Measurements from ENCODE around the gene ZNF274. TPM values are rescaled to one million over a fixed set of nuclear protein-coding genes. Genes with fewer than 3 reads are reported as not detected.

The ZNF274 gene
- total RNA-seq, 1 donor from 2014 or later, result 26.1 TPM

GRCh38 chr19:58196901-58197616, 14.2 kb downstream of the ZNF274 start:
- Mint-ChIP-seq H3K27ac (peak overlapping the region; percentile 76), H3K36me3 (ENCODE audit: insufficient read depth) (peaks cover 87% of the 10 kb centered on the region), H3K4me3 (ENCODE audit: low read depth) (no peak overlapping the region), H3K9me3 (ENCODE audit: low read depth) (peaks cover 68% of the 10 kb centered on the region), H3K27me3 (no peaks in the 10 kb centered on the region), H3K4me1 (ENCODE audit: low read depth) (no peaks in the 10 kb centered on the region)
- DNase-seq (ENCODE audit: low spot score, unreplicated experiment), result no peak
- TF ChIP-seq CTCF (IDR thresholded peaks at IDR 0.05; ENCODE audit: unreplicated experiment), result no peak

GRCh38 chr19:58203814-58204475, 21.1 kb downstream of the ZNF274 start:
- DNase-seq (ENCODE audit: low spot score, unreplicated experiment), result no peak
- H3K4me3 Mint-ChIP-seq (ENCODE audit: low read depth), result no peak overlapping the region
- H3K27me3 Mint-ChIP-seq, result no peaks in the 10 kb centered on the region
- H3K27ac Mint-ChIP-seq, result no peak overlapping the region
- no peaks in the 10 kb centered on the region for H3K4me1 Mint-ChIP-seq (ENCODE audit: low read depth)
- peaks cover 89% of the 10 kb centered on the region for H3K36me3 Mint-ChIP-seq (ENCODE audit: insufficient read depth)
- TF ChIP-seq CTCF (IDR thresholded peaks at IDR 0.05; ENCODE audit: unreplicated experiment), result no peak
- H3K9me3 Mint-ChIP-seq (ENCODE audit: low read depth), result peaks cover 69% of the 10 kb centered on the region

GRCh38 chr19:58204566-58204965, 21.7 kb downstream of the ZNF274 start:
- peaks cover 74% of the 10 kb centered on the region for H3K9me3 Mint-ChIP-seq (ENCODE audit: low read depth)
- peaks cover 89% of the 10 kb centered on the region for H3K36me3 Mint-ChIP-seq (ENCODE audit: insufficient read depth)
- no peak for TF ChIP-seq CTCF (IDR thresholded peaks at IDR 0.05; ENCODE audit: unreplicated experiment)
- no peak overlapping the region for H3K27ac Mint-ChIP-seq
- H3K27me3 Mint-ChIP-seq, result no peaks in the 10 kb centered on the region
- H3K4me1 Mint-ChIP-seq (ENCODE audit: low read depth), result no peaks in the 10 kb centered on the region
- DNase-seq (ENCODE audit: low spot score, unreplicated experiment), result no peak
- H3K4me3 Mint-ChIP-seq (ENCODE audit: low read depth), result no peak overlapping the region

GRCh38 chr19:58209577-58209976, 26.7 kb downstream of the ZNF274 start:
- H3K4me3 Mint-ChIP-seq (ENCODE audit: low read depth), result no peak overlapping the region
- peaks cover 80% of the 10 kb centered on the region for H3K9me3 Mint-ChIP-seq (ENCODE audit: low read depth)
- no peak for DNase-seq (ENCODE audit: low spot score, unreplicated experiment)
- no peak for TF ChIP-seq CTCF (IDR thresholded peaks at IDR 0.05; ENCODE audit: unreplicated experiment)
- no peak overlapping the region for H3K27ac Mint-ChIP-seq
- no peaks in the 10 kb centered on the region for H3K4me1 Mint-ChIP-seq (ENCODE audit: low read depth)
- H3K27me3 Mint-ChIP-seq, result no peaks in the 10 kb centered on the region
- peaks cover 97% of the 10 kb centered on the region for H3K36me3 Mint-ChIP-seq (ENCODE audit: insufficient read depth)

- Mint-ChIP-seq H3K36me3 (ENCODE audit: insufficient read depth) (peaks cover 79% of the 10 kb centered on the region), H3K4me1 (ENCODE audit: low read depth) (no peaks in the 10 kb centered on the region), H3K9me3 (ENCODE audit: low read depth) (peaks cover 64% of the 10 kb centered on the region), H3K4me3 (ENCODE audit: low read depth) (no peak overlapping the region), H3K27me3 (no peaks in the 10 kb centered on the region), H3K27ac (no peak overlapping the region)
- no peak for DNase-seq (ENCODE audit: low spot score, unreplicated experiment)
- TF ChIP-seq CTCF (IDR thresholded peaks at IDR 0.05; ENCODE audit: unreplicated experiment), result no peak
Observed at GRCh38 chr19:58212336-58213074, 29.6 kb downstream of the ZNF274 start.
